B cell (primary cell): ENCODE results near the gene L3HYPDH. TPM values are rescaled to one million over a fixed set of nuclear protein-coding genes. Genes with fewer than 3 reads are reported as not detected.

Experiments used
- ATAC-seq: fragments of 200-7000 bp; cut with Tn5 transposase; one replicate; pipeline ENCODE4 v1.10.0; 2021; ENCODE audit warnings: low read depth, mild to moderate bottlenecking, moderate number of reproducible peaks, moderate library complexity
- CTCF ChIA-PET: fragments of 350-600 bp; sonication (Branson Sonifier 250); formaldehyde crosslinking; loops from one replicate; lab custom pipeline; 2021; ENCODE audit warnings: antibody characterized with exemption, inconsistent platforms; lab: Charles Lee
- POLR2A ChIA-PET: fragments of 350-600 bp; sonication (Branson Sonifier 250); formaldehyde crosslinking; loops from one replicate; lab custom pipeline; 2021; ENCODE audit warnings: antibody characterized with exemption; lab: Charles Lee
- DNase-seq: peaks from one replicate; pipeline ENCODE4 v3.0.0; 2013
- H2AFZ ChIP-seq: 2 replicates; pipeline ENCODE4 v1.6.1; 2012; ENCODE audit warnings: mild to moderate bottlenecking, low read depth, low read length; ENCODE audit not compliant: insufficient read depth, poor library complexity, severe bottlenecking
- H3K27ac ChIP-seq, 2 donors: 1 replicate in 1 of 2; 2 replicates in 1 of 2; pipeline ENCODE4 v1.5.1; 2012 to 2013; ENCODE audit warnings: low read length in 2 of 2, mild to moderate bottlenecking in 2 of 2, moderate library complexity in 1 of 2
- H3K27me3 ChIP-seq, 4 experiments: fragments of 200-600 bp in 1 of 4; sonication (generic) in 1 of 4; replicated peaks in 1 of 4; 1 replicate in 2 of 4; 2 replicates in 2 of 4; pipeline versions ENCODE4 v1.6.1 to v1.7.0; 2013 to 2016; ENCODE audit warnings: low read length in 3 of 4, mild to moderate bottlenecking in 2 of 4, mixed read lengths in 1 of 4, moderate library complexity in 1 of 4; ENCODE audit not compliant: insufficient read depth in 4 of 4, control insufficient read depth in 3 of 4; ENCODE audit errors: control extremely low read depth in 1 of 4
- H3K36me3 ChIP-seq, 2 experiments: replicated peaks in 1 of 2; 1 replicate in 1 of 2; 2 replicates in 1 of 2; pipeline versions ENCODE4 v1.6.1 to v1.7.1; 2013; ENCODE audit warnings: low read length in 1 of 2; ENCODE audit not compliant: insufficient read depth in 2 of 2, control insufficient read depth in 1 of 2; ENCODE audit errors: control extremely low read depth in 1 of 2, extremely low read depth in 1 of 2
- H3K4me1 ChIP-seq, 2 donors: fragments of 200-600 bp in 1 of 2; sonication (generic) in 1 of 2; 1 replicate in 1 of 2; 2 replicates in 1 of 2; pipeline versions ENCODE4 v1.5.1 to v1.6.1; 2013 to 2017; ENCODE audit warnings: low read length in 2 of 2; ENCODE audit not compliant: control insufficient read depth in 2 of 2, insufficient read depth in 2 of 2
- H3K4me2 ChIP-seq: replicated peaks from 2 replicates; pipeline ENCODE3; 2012; ENCODE audit warnings: mild to moderate bottlenecking, low read depth, low read length; ENCODE audit not compliant: poor library complexity, severe bottlenecking
- H3K4me3 ChIP-seq, 5 experiments: fragments of 200-600 bp in 1 of 5; sonication (generic) in 1 of 5; 1 replicate in 3 of 5; 2 replicates in 2 of 5; pipeline versions ENCODE4 v1.5.1 to v1.7.0; 2011 to 2016; ENCODE audit warnings: low read length in 4 of 5, mild to moderate bottlenecking in 4 of 5, low read depth in 2 of 5, control low read depth in 1 of 5, moderate library complexity in 1 of 5; ENCODE audit not compliant: insufficient read depth in 1 of 5; ENCODE audit errors: control extremely low read depth in 1 of 5, extremely low read depth in 1 of 5
- H3K79me2 ChIP-seq: fragments of 200-600 bp; sonication (generic); one replicate; pipeline ENCODE4 v1.6.0; 2016; ENCODE audit warnings: low read length; ENCODE audit not compliant: control insufficient read depth, insufficient read depth
- H3K9ac ChIP-seq: fragments of 200-600 bp; sonication (generic); 2 replicates; pipeline ENCODE4 v1.6.1; 2017; ENCODE audit warnings: mild to moderate bottlenecking, low read length, moderate library complexity
- H3K9me3 ChIP-seq, 3 donors: one replicate each; pipeline versions ENCODE4 v1.6.1 to v1.7.1; 2013; ENCODE audit warnings: low read length in 2 of 3; ENCODE audit not compliant: control insufficient read depth in 2 of 3, insufficient read depth in 1 of 3; ENCODE audit errors: control extremely low read depth in 1 of 3
- H4K20me1 ChIP-seq: 2 replicates; pipeline ENCODE4 v1.6.0; 2012; ENCODE audit warnings: mild to moderate bottlenecking, low read length; ENCODE audit not compliant: insufficient read depth, control insufficient read depth, poor library complexity, severe bottlenecking
- H3K27ac Mint-ChIP-seq: one replicate; pipeline ENCODE4 v1.8.0; 2021; ENCODE audit warnings: mixed read lengths
- H3K27me3 Mint-ChIP-seq: one replicate; pipeline ENCODE4 v1.8.0; 2021; ENCODE audit warnings: mixed read lengths
- H3K4me1 Mint-ChIP-seq: one replicate; pipeline ENCODE4 v1.8.0; 2021; ENCODE audit warnings: mixed read lengths
- H3K4me3 Mint-ChIP-seq: one replicate; pipeline ENCODE4 v1.8.0; 2021; ENCODE audit warnings: mixed read lengths
- H3K9me3 Mint-ChIP-seq: one replicate; pipeline ENCODE4 v1.8.0; 2022; ENCODE audit warnings: mixed read lengths; ENCODE audit not compliant: insufficient read depth
- EZH2 ChIP-seq: IDR thresholded peaks from 2 replicates; pipeline ENCODE4 v1.6.1; 2012; ENCODE audit warnings: borderline replicate concordance, low read depth, mild to moderate bottlenecking, moderate library complexity, low read length; ENCODE audit not compliant: insufficient read depth, poor library complexity, severe bottlenecking
- WGBS: methylation state at CpG from one replicate; pipeline ENCODE4 v1.1.5; 2013; ENCODE audit warnings: missing lambda C conversion rate; ENCODE audit not compliant: insufficient coverage; 5-methylcytosine and 5-hydroxymethylcytosine counted together
- intact Hi-C: fragments of 100-400 bp; cut with micrococcal nuclease; formaldehyde crosslinking; loops from one replicate; pipeline ENCODE4 v1.10.0; 2022
- polyA plus RNA-seq: library from polyadenylated mRNA; depleted of rRNA; stranded (reverse); fragments of >200 nt; gene quantifications from 2 replicates; pipeline ENCODE4 v1.2.3, GENCODE V29; 2012
- total RNA-seq, 2 donors: library from RNA; stranded (reverse); fragments of 120-200 nt in 1 of 2; gene quantifications; 1 replicate in 1 of 2; 2 replicates in 1 of 2; pipeline versions ENCODE4 v1.2.3 to v1.2.4, GENCODE V29; 2013 to 2022
- TF ChIP-seq, protein P1 (sequence below): fragments of 200-600 bp; IDR thresholded peaks from one replicate; pipeline ENCODE4 v1.8.0; 2022; ENCODE audit warnings: antibody characterized with exemption, mild to moderate bottlenecking

The L3HYPDH gene
- total and polyA plus RNA-seq, 2 donors (not counting 1 experiment from before 2014, with no cell fraction given) = 74.5 to 126 TPM

DNA sequence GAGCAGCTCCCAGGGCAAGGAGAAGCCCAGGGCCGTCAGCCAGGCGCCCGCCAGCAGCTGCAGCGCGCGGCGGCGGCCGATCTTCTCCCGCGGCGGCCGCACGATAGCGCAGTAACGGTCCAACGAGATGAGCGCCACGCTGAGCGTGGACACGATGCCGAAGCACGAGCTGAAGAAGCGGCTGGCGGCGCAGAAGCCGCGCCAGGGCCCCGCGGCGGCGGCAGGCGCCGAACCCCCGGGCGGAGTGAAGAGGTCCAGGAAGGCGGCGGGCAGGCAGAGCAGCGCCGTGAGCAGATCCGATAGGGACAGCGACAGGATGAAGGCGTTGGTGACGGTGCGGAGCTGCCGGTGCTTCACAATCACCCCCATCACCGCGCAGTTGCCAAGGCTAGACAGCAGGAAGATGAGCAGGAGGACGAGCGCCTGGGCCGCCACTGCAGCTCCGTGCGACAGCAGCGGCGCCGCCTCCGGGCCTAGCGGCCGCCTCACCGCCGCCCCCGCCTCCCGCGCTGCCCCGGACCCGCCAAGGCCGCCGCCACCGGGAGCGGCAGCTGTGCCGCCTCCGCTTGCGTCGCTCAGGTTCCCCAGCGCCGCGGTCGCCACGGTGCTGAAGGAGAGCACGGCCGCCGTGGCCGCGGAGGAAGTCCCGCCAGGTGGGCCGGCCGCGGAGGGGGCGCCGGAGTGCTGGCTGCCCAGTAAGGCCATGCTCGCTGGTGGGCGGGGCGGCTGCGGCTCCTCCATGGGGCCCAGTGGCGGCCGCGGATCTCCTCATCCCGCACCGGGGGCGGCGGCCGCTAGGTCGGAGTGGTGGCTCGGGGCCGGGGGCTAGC, 19.5 kb downstream of the L3HYPDH start:
- no peaks in the 10 kb centered on the region for H3K27me3 Mint-ChIP-seq
- H3K4me3 Mint-ChIP-seq = peak overlapping the region; percentile 94
- DNase-seq (peak; percentile 77), ATAC-seq (peak; percentile 76)
- peaks cover 0 to 2% of the 10 kb centered on the region in 2 experiments for H3K36me3 ChIP-seq
- peak overlapping the region in 4 of 5 experiments; percentile 37 to 70 (median 60) for H3K4me3 ChIP-seq
- ChIA-PET POLR2A (interaction anchor here (3.3 kb wide), 1 partner anchor 19 kb away, joined by 12 read pairs; the partner anchor contains the start of genes JKAMP and L3HYPDH), CTCF (interaction anchor here (0.7 to 4.7 kb wide), 5 partner anchors 18 to 500 kb away, joined by 3 to 35 read pairs (median 6); partner anchors contain the start of genes JKAMP and L3HYPDH)
- no peaks in the 10 kb centered on the region for H3K79me2 ChIP-seq
- peak overlapping the region; percentile 96 for H3K4me2 ChIP-seq
- H3K9me3 ChIP-seq = no peaks in the 10 kb centered on the region
- H2AFZ ChIP-seq = peak overlapping the region; percentile 74
- peaks cover 18% of the 10 kb centered on the region for H3K4me1 Mint-ChIP-seq
- no peak for TF ChIP-seq EZH2
- TF ChIP-seq, protein P1, sequence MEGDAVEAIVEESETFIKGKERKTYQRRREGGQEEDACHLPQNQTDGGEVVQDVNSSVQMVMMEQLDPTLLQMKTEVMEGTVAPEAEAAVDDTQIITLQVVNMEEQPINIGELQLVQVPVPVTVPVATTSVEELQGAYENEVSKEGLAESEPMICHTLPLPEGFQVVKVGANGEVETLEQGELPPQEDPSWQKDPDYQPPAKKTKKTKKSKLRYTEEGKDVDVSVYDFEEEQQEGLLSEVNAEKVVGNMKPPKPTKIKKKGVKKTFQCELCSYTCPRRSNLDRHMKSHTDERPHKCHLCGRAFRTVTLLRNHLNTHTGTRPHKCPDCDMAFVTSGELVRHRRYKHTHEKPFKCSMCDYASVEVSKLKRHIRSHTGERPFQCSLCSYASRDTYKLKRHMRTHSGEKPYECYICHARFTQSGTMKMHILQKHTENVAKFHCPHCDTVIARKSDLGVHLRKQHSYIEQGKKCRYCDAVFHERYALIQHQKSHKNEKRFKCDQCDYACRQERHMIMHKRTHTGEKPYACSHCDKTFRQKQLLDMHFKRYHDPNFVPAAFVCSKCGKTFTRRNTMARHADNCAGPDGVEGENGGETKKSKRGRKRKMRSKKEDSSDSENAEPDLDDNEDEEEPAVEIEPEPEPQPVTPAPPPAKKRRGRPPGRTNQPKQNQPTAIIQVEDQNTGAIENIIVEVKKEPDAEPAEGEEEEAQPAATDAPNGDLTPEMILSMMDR = no peak
- no peaks in the 10 kb centered on the region for H4K20me1 ChIP-seq
- no peak overlapping the region for H3K27ac ChIP-seq
- intact Hi-C loops = loop anchor here (1.0 to 5.0 kb wide), 3 partner anchors 20 to 827 kb away; partner anchors contain the start of genes DAAM1, DACT1, JKAMP and L3HYPDH
- H3K9ac ChIP-seq = peak overlapping the region; percentile 73
- H3K27me3 ChIP-seq = peaks cover 0 to 6% (median 6%) of the 10 kb centered on the region in 4 experiments
- under 1% methylated on average over 105 of the region's 105 CpGs for WGBS
- peak overlapping the region; percentile 89 for H3K27ac Mint-ChIP-seq
- H3K9me3 Mint-ChIP-seq = no peaks in the 10 kb centered on the region
- peaks cover 12% of the 10 kb centered on the region in 2 donors for H3K4me1 ChIP-seq
